WTC11 (cell line): ENCODE data around the gene DPP7. TPM values are rescaled to one million over a fixed set of nuclear protein-coding genes. Genes with fewer than 3 reads are reported as not detected.

Source experiments
- ATAC-seq: fragments of 200-7000 bp; cut with Tn5 transposase; 2 replicates; pipeline ENCODE4 v1.10.0; 2021; ENCODE audit warnings: mild to moderate bottlenecking, moderate library complexity
- CTCF ChIA-PET: fragments of 300-600 bp; sonication (Branson Sonifier 250); formaldehyde crosslinking; loops from one replicate; lab custom pipeline; 2021; ENCODE audit warnings: antibody characterized with exemption; lab: Charles Lee
- POLR2A ChIA-PET: fragments of 350-600 bp; sonication (Branson Sonifier 250); formaldehyde crosslinking; loops from one replicate; lab custom pipeline; 2021; ENCODE audit warnings: antibody characterized with exemption; lab: Charles Lee
- DNase-seq: peaks from one replicate; pipeline ENCODE4 v3.0.0; 2021; ENCODE audit warnings: low spot score
- H3K27ac Mint-ChIP-seq: 2 replicates; pipeline ENCODE4 v1.8.0; 2021; ENCODE audit warnings: mixed read lengths
- H3K27me3 Mint-ChIP-seq: 2 replicates; pipeline ENCODE4 v1.8.0; 2021; ENCODE audit warnings: low read depth, mild to moderate bottlenecking, moderate library complexity, mixed read lengths
- H3K36me3 Mint-ChIP-seq: 2 replicates; pipeline ENCODE4 v1.8.0; 2021; ENCODE audit warnings: mixed read lengths
- H3K4me1 Mint-ChIP-seq: 2 replicates; pipeline ENCODE4 v1.8.0; 2022; ENCODE audit warnings: mixed read lengths
- H3K4me3 Mint-ChIP-seq: 2 replicates; pipeline ENCODE4 v1.8.0; 2021; ENCODE audit warnings: mild to moderate bottlenecking, moderate library complexity, mixed read lengths
- H3K9me3 Mint-ChIP-seq: 2 replicates; pipeline ENCODE4 v1.8.0; 2021; ENCODE audit warnings: mixed read lengths
- E2F5 ChIP-seq: sonication (generic); formaldehyde crosslinking; IDR thresholded peaks from 2 replicates; pipeline ENCODE4 v1.8.1; 2022; ENCODE audit warnings: mild to moderate bottlenecking, moderate library complexity, missing genetic modification reagents
- EMX1 ChIP-seq: fragments of 250-450 bp; sonication (Bioruptor Pico); IDR thresholded peaks from 2 replicates; pipeline ENCODE4 v1.8.0; 2021; ENCODE audit warnings: mild to moderate bottlenecking
- KAT7 ChIP-seq: sonication (generic); formaldehyde crosslinking; IDR thresholded peaks from 2 replicates; pipeline ENCODE4 v1.8.1; 2023; ENCODE audit warnings: missing genetic modification reagents, mild to moderate bottlenecking, borderline replicate concordance
- NR2C2 ChIP-seq: sonication (generic); formaldehyde crosslinking; IDR thresholded peaks from 2 replicates; pipeline ENCODE4 v1.8.0; 2022; ENCODE audit warnings: mild to moderate bottlenecking, missing genetic modification reagents
- USF2 ChIP-seq: sonication (generic); formaldehyde crosslinking; IDR thresholded peaks from 2 replicates; pipeline ENCODE4 v1.8.1; 2023; ENCODE audit warnings: mild to moderate bottlenecking, missing genetic modification reagents, moderate library complexity
- ZNF121 ChIP-seq: sonication (generic); formaldehyde crosslinking; IDR thresholded peaks from 2 replicates; pipeline ENCODE4 v1.8.0; 2023; ENCODE audit warnings: missing genetic modification reagents
- ZNF232 ChIP-seq: sonication (generic); formaldehyde crosslinking; IDR thresholded peaks from 2 replicates; pipeline ENCODE4 v1.8.0; 2022; ENCODE audit warnings: mild to moderate bottlenecking, missing genetic modification reagents
- ZNF532 ChIP-seq: fragments of 250-450 bp; sonication (Bioruptor Pico); IDR thresholded peaks from 2 replicates; pipeline ENCODE4 v1.9.0; 2021; ENCODE audit warnings: mild to moderate bottlenecking, borderline replicate concordance
- total RNA-seq: library from RNA; stranded (reverse); gene quantifications from 3 replicates; pipeline ENCODE4 v1.2.3, GENCODE V29; 2021
- TF ChIP-seq, protein P1 (sequence below): sonication (generic); formaldehyde crosslinking; IDR thresholded peaks from 2 replicates; pipeline ENCODE4 v1.8.1; 2023; ENCODE audit warnings: mild to moderate bottlenecking, moderate library complexity, missing genetic modification reagents
- TF ChIP-seq, protein P2 (sequence below): sonication (generic); formaldehyde crosslinking; IDR thresholded peaks from 2 replicates; pipeline ENCODE4 v1.8.1; 2023; ENCODE audit warnings: mild to moderate bottlenecking, missing genetic modification reagents
- TF ChIP-seq, protein P3 (sequence below): sonication (generic); formaldehyde crosslinking; IDR thresholded peaks from 2 replicates; pipeline ENCODE4 v1.8.0; 2022; ENCODE audit warnings: missing genetic modification reagents
- TF ChIP-seq, protein P4 (sequence below): sonication (generic); formaldehyde crosslinking; IDR thresholded peaks from 2 replicates; pipeline ENCODE4 v1.8.0; 2023; ENCODE audit warnings: missing genetic modification reagents, mild to moderate bottlenecking, borderline replicate concordance

The DPP7 gene
- total RNA-seq, 1 experiment from 2014 or later, result 38.9 TPM

- TF ChIP-seq, protein P1, sequence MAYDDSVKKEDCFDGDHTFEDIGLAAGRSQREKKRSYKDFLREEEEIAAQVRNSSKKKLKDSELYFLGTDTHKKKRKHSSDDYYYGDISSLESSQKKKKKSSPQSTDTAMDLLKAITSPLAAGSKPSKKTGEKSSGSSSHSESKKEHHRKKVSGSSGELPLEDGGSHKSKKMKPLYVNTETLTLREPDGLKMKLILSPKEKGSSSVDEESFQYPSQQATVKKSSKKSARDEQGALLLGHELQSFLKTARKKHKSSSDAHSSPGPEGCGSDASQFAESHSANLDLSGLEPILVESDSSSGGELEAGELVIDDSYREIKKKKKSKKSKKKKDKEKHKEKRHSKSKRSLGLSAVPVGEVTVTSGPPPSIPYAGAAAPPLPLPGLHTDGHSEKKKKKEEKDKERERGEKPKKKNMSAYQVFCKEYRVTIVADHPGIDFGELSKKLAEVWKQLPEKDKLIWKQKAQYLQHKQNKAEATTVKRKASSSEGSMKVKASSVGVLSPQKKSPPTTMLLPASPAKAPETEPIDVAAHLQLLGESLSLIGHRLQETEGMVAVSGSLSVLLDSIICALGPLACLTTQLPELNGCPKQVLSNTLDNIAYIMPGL (CRISPR knock-in tag), result no peak
- TF ChIP-seq USF2 (CRISPR knock-in tag), result no peak
- no peak for TF ChIP-seq NR2C2 (CRISPR knock-in tag)
- TF ChIP-seq, protein P2, sequence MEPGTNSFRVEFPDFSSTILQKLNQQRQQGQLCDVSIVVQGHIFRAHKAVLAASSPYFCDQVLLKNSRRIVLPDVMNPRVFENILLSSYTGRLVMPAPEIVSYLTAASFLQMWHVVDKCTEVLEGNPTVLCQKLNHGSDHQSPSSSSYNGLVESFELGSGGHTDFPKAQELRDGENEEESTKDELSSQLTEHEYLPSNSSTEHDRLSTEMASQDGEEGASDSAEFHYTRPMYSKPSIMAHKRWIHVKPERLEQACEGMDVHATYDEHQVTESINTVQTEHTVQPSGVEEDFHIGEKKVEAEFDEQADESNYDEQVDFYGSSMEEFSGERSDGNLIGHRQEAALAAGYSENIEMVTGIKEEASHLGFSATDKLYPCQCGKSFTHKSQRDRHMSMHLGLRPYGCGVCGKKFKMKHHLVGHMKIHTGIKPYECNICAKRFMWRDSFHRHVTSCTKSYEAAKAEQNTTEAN, result no peak
These were observed 49.3 kb upstream of the DPP7 start (continued) for GRCh38 chr9:137163805-137164204.

GRCh38 chr9:137163365-137163715 is 48.8 kb upstream of the DPP7 start:
- ChIA-PET CTCF (interaction anchor here (0.7 to 3.7 kb wide), 18 partner anchors 12 to 400 kb away, joined by 3 to 40 read pairs (median 4); partner anchors contain the start of genes CYSRT1, NPDC1, RNF208 and RNF224), POLR2A (interaction anchor here (0.8 kb wide), 1 partner anchor 77 kb away, joined by 3 read pairs; the partner anchor contains the start of gene TUBB4B)
- DNase-seq (peak; percentile 57), ATAC-seq (peak; percentile 1; the same call in 1 of the 2 replicates)
- peak overlapping the region; percentile 62 for H3K4me3 Mint-ChIP-seq
- H3K4me1 Mint-ChIP-seq, result no peaks in the 10 kb centered on the region
- no peaks in the 10 kb centered on the region for H3K9me3 Mint-ChIP-seq
- H3K36me3 Mint-ChIP-seq, result no peaks in the 10 kb centered on the region
- TF ChIP-seq, protein P3, sequence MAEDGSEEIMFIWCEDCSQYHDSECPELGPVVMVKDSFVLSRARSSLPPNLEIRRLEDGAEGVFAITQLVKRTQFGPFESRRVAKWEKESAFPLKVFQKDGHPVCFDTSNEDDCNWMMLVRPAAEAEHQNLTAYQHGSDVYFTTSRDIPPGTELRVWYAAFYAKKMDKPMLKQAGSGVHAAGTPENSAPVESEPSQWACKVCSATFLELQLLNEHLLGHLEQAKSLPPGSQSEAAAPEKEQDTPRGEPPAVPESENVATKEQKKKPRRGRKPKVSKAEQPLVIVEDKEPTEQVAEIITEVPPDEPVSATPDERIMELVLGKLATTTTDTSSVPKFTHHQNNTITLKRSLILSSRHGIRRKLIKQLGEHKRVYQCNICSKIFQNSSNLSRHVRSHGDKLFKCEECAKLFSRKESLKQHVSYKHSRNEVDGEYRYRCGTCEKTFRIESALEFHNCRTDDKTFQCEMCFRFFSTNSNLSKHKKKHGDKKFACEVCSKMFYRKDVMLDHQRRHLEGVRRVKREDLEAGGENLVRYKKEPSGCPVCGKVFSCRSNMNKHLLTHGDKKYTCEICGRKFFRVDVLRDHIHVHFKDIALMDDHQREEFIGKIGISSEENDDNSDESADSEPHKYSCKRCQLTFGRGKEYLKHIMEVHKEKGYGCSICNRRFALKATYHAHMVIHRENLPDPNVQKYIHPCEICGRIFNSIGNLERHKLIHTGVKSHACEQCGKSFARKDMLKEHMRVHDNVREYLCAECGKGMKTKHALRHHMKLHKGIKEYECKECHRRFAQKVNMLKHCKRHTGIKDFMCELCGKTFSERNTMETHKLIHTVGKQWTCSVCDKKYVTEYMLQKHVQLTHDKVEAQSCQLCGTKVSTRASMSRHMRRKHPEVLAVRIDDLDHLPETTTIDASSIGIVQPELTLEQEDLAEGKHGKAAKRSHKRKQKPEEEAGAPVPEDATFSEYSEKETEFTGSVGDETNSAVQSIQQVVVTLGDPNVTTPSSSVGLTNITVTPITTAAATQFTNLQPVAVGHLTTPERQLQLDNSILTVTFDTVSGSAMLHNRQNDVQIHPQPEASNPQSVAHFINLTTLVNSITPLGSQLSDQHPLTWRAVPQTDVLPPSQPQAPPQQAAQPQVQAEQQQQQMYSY, result peak; percentile 93
- TF ChIP-seq ZNF121 (CRISPR knock-in tag), result no peak
- peaks cover 84% of the 10 kb centered on the region for H3K27me3 Mint-ChIP-seq
- no peak overlapping the region for H3K27ac Mint-ChIP-seq

DNA sequence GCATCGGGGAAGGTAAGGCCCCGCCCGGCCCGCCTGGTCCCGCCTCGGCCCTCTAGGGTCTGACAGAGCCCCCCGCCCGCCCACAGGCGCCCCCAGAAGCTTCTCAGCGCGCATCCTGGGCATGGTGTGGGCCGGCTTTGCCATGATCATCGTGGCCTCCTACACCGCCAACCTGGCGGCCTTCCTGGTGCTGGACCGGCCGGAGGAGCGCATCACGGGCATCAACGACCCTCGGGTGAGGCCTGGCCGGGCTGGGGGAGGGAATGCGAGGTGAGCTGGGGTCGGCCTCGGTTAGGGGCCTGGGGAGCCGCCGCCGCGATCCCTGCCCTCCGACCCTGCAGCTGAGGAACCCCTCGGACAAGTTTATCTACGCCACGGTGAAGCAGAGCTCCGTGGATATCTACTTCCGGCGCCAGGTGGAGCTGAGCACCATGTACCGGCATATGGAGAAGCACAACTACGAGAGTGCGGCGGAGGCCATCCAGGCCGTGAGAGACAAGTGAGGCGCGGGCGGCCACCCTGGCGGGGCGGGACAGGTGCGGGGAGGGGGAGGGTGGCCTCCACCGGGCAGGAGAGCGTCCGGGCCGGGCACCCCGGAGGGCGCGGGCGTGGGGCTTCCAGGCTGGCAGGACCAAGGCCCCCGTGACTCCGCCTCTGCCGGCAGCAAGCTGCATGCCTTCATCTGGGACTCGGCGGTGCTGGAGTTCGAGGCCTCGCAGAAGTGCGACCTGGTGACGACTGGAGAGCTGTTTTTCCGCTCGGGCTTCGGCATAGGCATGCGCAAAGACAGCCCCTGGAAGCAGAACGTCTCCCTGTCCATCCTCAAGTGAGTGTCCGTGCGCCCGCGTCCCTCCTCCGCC is 48.2 kb upstream of the DPP7 start:
- Mint-ChIP-seq H3K36me3 (no peaks in the 10 kb centered on the region), H3K27me3 (peaks cover 85% of the 10 kb centered on the region), H3K9me3 (no peaks in the 10 kb centered on the region), H3K4me1 (no peaks in the 10 kb centered on the region), H3K4me3 (peak overlapping the region; percentile 62), H3K27ac (no peak overlapping the region)
- peak; percentile 59 for DNase-seq
- ChIA-PET CTCF (interaction anchor here (0.6 to 3.7 kb wide), 19 partner anchors 13 to 400 kb away, joined by 3 to 40 read pairs (median 4); partner anchors contain the start of genes CYSRT1, NPDC1, RNF208 and RNF224), POLR2A (interaction anchor here (0.8 to 1.4 kb wide), 2 partner anchors 12 to 78 kb away, joined by 3 to 6 read pairs; partner anchors contain the start of gene TUBB4B)
- peak; percentile 12 for ATAC-seq
- TF ChIP-seq EMX1 (CRISPR knock-in tag), result no peak
- TF ChIP-seq ZNF532, result no peak
- TF ChIP-seq, protein P4, sequence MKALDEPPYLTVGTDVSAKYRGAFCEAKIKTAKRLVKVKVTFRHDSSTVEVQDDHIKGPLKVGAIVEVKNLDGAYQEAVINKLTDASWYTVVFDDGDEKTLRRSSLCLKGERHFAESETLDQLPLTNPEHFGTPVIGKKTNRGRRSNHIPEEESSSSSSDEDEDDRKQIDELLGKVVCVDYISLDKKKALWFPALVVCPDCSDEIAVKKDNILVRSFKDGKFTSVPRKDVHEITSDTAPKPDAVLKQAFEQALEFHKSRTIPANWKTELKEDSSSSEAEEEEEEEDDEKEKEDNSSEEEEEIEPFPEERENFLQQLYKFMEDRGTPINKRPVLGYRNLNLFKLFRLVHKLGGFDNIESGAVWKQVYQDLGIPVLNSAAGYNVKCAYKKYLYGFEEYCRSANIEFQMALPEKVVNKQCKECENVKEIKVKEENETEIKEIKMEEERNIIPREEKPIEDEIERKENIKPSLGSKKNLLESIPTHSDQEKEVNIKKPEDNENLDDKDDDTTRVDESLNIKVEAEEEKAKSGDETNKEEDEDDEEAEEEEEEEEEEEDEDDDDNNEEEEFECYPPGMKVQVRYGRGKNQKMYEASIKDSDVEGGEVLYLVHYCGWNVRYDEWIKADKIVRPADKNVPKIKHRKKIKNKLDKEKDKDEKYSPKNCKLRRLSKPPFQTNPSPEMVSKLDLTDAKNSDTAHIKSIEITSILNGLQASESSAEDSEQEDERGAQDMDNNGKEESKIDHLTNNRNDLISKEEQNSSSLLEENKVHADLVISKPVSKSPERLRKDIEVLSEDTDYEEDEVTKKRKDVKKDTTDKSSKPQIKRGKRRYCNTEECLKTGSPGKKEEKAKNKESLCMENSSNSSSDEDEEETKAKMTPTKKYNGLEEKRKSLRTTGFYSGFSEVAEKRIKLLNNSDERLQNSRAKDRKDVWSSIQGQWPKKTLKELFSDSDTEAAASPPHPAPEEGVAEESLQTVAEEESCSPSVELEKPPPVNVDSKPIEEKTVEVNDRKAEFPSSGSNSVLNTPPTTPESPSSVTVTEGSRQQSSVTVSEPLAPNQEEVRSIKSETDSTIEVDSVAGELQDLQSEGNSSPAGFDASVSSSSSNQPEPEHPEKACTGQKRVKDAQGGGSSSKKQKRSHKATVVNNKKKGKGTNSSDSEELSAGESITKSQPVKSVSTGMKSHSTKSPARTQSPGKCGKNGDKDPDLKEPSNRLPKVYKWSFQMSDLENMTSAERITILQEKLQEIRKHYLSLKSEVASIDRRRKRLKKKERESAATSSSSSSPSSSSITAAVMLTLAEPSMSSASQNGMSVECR (CRISPR knock-in tag), result no peak
- TF ChIP-seq ZNF232 (CRISPR knock-in tag), result no peak
- no peak for TF ChIP-seq KAT7 (CRISPR knock-in tag)
- 0 out of 2 replicates have a peak, but pooled peaks have one; percentile 24 for TF ChIP-seq E2F5 (CRISPR knock-in tag)
